ENCODE results near the gene LRRC46. TPM values are rescaled to one million over a fixed set of nuclear protein-coding genes. Genes with fewer than 3 reads are reported as not detected.

Gene LRRC46
- total and polyA plus RNA-seq, 2 experiments from 2014 or later: 0.95 TPM; not detected in 1

DNA sequence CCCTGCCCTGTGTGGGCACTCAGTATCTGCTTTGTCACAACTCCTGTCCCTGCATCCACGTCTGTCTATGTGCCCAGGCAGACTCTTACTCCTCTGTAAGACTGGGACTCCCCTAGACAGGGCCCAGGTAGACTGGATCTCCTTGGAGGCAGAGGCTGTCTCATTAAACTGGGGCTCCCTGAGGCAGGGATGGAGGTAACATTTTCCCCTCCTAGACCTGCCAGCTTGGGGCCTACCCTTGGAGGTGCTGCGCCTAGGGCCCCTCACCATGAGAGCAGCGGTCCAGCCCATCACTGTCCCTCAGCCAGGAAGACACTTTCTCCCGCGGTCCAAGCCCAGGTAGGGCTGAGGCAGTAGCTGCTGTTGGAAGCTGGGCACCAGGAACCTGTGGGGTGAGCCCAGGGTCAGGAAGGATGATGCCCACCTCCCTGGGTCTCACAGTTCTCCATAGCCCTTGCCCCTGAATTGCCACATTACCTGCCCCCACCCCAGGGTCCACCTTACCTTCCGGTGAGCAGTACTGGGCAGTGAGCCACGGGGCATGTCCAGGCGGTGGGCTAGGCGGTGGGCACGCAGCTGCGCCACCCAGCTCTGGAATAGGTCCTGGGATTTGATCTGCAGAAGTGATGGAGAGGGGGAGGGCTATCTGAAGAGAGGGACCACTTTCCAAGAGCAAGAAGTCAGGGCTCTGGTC lies 13.3 kb upstream of the LRRC46 start:
- no peaks in the 10 kb centered on the region for H3K9me2 ChIP-seq (ENCODE audit: insufficient read depth)
- H3K36me3 ChIP-seq (ENCODE audit: low read depth): no peaks in the 10 kb centered on the region
- no peak overlapping the region for H3K4me2 ChIP-seq (ENCODE audit: unreplicated experiment)
- no peaks in the 10 kb centered on the region for H4K20me1 ChIP-seq (ENCODE audit: insufficient read depth)
- TF ChIP-seq EZH2phosphoT487 (IDR thresholded peaks at IDR 0.05; ENCODE audit: insufficient read depth, low read depth): no peak
- TF ChIP-seq EZH2 (IDR thresholded peaks at IDR 0.05; ENCODE audit: insufficient read depth, poor library complexity, severe bottlenecking): no peak
- no peaks in the 10 kb centered on the region for H3K79me2 ChIP-seq (ENCODE audit: insufficient read depth)
- H3K4me3 ChIP-seq: no peak overlapping the region
- no peaks in the 10 kb centered on the region for H3K27me3 ChIP-seq (replicated peaks; ENCODE audit: insufficient read depth)
- H2AFZ ChIP-seq: no peak overlapping the region
- H3K9me3 ChIP-seq (ENCODE audit: low read depth): no peaks in the 10 kb centered on the region
- in situ Hi-C loops (cut with MboI): no loop called here
- DNase-seq: no peak
- no peak overlapping the region for H3K27ac ChIP-seq
- WGBS, 2 experiments (ENCODE audit: low coverage in 1 of 2, low lambda C conversion rate in 2 of 2, missing lambda C conversion rate in 2 of 2): 82 to 91% methylated on average over 11 of the region's 11 CpGs
- H3F3A ChIP-seq (ENCODE audit: insufficient read depth): no peaks in the 10 kb centered on the region
- H3K4me1 ChIP-seq (ENCODE audit: insufficient read depth): peaks cover 10% of the 10 kb centered on the region
- no peak overlapping the region for H3K9ac ChIP-seq

DNA sequence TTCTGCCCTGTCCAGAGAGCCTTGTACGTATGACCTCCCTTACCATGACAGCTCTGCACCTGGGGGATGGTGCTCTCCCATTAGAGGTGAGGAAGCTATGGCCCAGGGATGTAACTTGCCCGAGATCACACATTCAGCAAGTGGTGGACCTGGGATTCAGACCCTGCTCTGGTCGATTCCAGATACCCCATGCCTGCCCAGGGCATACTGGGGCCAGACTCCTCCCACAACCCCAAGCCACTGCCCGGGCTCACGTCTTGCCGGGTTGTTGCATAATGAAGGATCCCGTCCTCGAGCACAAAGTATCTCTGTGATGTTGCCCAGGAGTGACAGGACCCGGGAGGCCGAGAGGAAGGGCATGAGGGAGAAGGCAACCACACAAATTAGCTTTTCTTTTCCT lies 12.0 kb upstream of the LRRC46 start:
- Histone ChIP-seq H2AFZ (no peak overlapping the region), H3K9me3 (ENCODE audit: low read depth) (no peaks in the 10 kb centered on the region), H3K4me1 (ENCODE audit: insufficient read depth) (peaks cover 10% of the 10 kb centered on the region), H3F3A (ENCODE audit: insufficient read depth) (no peaks in the 10 kb centered on the region), H3K27me3 (replicated peaks; ENCODE audit: insufficient read depth) (no peaks in the 10 kb centered on the region), H3K4me3 (no peak overlapping the region), H4K20me1 (ENCODE audit: insufficient read depth) (no peaks in the 10 kb centered on the region), H3K79me2 (ENCODE audit: insufficient read depth) (no peaks in the 10 kb centered on the region), H3K9me2 (ENCODE audit: insufficient read depth) (no peaks in the 10 kb centered on the region), H3K27ac (no peak overlapping the region), H3K36me3 (ENCODE audit: low read depth) (no peaks in the 10 kb centered on the region), H3K4me2 (ENCODE audit: unreplicated experiment) (no peak overlapping the region), H3K9ac (no peak overlapping the region)
- no peak for DNase-seq
- WGBS, 2 experiments (ENCODE audit: low coverage in 1 of 2, low lambda C conversion rate in 2 of 2, missing lambda C conversion rate in 2 of 2): 78 to 86% methylated on average over 10 of the region's 10 CpGs
- in situ Hi-C loops (cut with MboI): no loop called here
- TF ChIP-seq EZH2phosphoT487 (IDR thresholded peaks at IDR 0.05; ENCODE audit: insufficient read depth, low read depth): no peak
- TF ChIP-seq EZH2 (IDR thresholded peaks at IDR 0.05; ENCODE audit: insufficient read depth, poor library complexity, severe bottlenecking): no peak

GRCh38 chr17:47820033-47820789 lies 11.3 kb upstream of the LRRC46 start:
- WGBS, 2 experiments (ENCODE audit: low coverage in 1 of 2, low lambda C conversion rate in 2 of 2, missing lambda C conversion rate in 2 of 2): 67 to 73% methylated on average over 11 to 12 of the region's 12 CpGs
- Histone ChIP-seq H3F3A (ENCODE audit: insufficient read depth) (no peaks in the 10 kb centered on the region), H3K27me3 (replicated peaks; ENCODE audit: insufficient read depth) (no peaks in the 10 kb centered on the region), H3K9me3 (ENCODE audit: low read depth) (no peaks in the 10 kb centered on the region), H4K20me1 (ENCODE audit: insufficient read depth) (no peaks in the 10 kb centered on the region), H3K9me2 (ENCODE audit: insufficient read depth) (no peaks in the 10 kb centered on the region), H2AFZ (no peak overlapping the region), H3K27ac (no peak overlapping the region), H3K36me3 (ENCODE audit: low read depth) (no peaks in the 10 kb centered on the region), H3K79me2 (ENCODE audit: insufficient read depth) (no peaks in the 10 kb centered on the region), H3K4me2 (ENCODE audit: unreplicated experiment) (no peak overlapping the region), H3K4me3 (no peak overlapping the region), H3K9ac (no peak overlapping the region), H3K4me1 (ENCODE audit: insufficient read depth) (peaks cover 10% of the 10 kb centered on the region)
- TF ChIP-seq EZH2phosphoT487 (IDR thresholded peaks at IDR 0.05; ENCODE audit: insufficient read depth, low read depth) (no peak), EZH2 (IDR thresholded peaks at IDR 0.05; ENCODE audit: insufficient read depth, poor library complexity, severe bottlenecking) (no peak)
- in situ Hi-C loops (cut with MboI): no loop called here
- no peak for DNase-seq

- in situ Hi-C loops (cut with MboI): no loop called here
- peak overlapping the region; percentile 87 for H3K4me2 ChIP-seq (ENCODE audit: unreplicated experiment)
- H2AFZ ChIP-seq: peak overlapping the region; percentile 95
- 13 to 24% methylated on average over 4 of the region's 4 CpGs for WGBS, 2 experiments (ENCODE audit: low coverage in 1 of 2, low lambda C conversion rate in 2 of 2, missing lambda C conversion rate in 2 of 2)
- H3K9me3 ChIP-seq (ENCODE audit: low read depth): no peaks in the 10 kb centered on the region
- peaks cover 4% of the 10 kb centered on the region; the same call in 1 of the 2 replicates for H3K36me3 ChIP-seq (ENCODE audit: low read depth)
- no peaks in the 10 kb centered on the region for H3K79me2 ChIP-seq (ENCODE audit: insufficient read depth)
- H4K20me1 ChIP-seq (ENCODE audit: insufficient read depth): no peaks in the 10 kb centered on the region
- H3K9ac ChIP-seq: peak overlapping the region; percentile 69
- H3K27ac ChIP-seq: peak overlapping the region; percentile 22; the same call in 1 of the 2 replicates
- no peak for DNase-seq
- no peaks in the 10 kb centered on the region for H3F3A ChIP-seq (ENCODE audit: insufficient read depth)
- H3K4me3 ChIP-seq: peak overlapping the region; percentile 76
- H3K27me3 ChIP-seq (replicated peaks; ENCODE audit: insufficient read depth): no peaks in the 10 kb centered on the region
- peaks cover 10% of the 10 kb centered on the region for H3K4me1 ChIP-seq (ENCODE audit: insufficient read depth)
- H3K9me2 ChIP-seq (ENCODE audit: insufficient read depth): no peaks in the 10 kb centered on the region
- no peak for TF ChIP-seq EZH2phosphoT487 (IDR thresholded peaks at IDR 0.05; ENCODE audit: insufficient read depth, low read depth)
- TF ChIP-seq EZH2 (IDR thresholded peaks at IDR 0.05; ENCODE audit: insufficient read depth, poor library complexity, severe bottlenecking): no peak
These were observed 10.4 kb upstream of the LRRC46 start for GRCh38 chr17:47821031-47821423.
